K562 (cell line): ENCODE data around the gene SDHAF1. TPM values are rescaled to one million over a fixed set of nuclear protein-coding genes. Genes with fewer than 3 reads are reported as not detected.

Source experiments
- ATAC-seq: fragments of 200-7000 bp; cut with Tn5 transposase; 3 replicates; pipeline ENCODE4 v1.9.1; 2020; ENCODE audit warnings: moderate library complexity
- BruUV-seq: library from RNA; stranded (reverse); fragments of 400-500 nt; replicated peaks from 2 replicates; lab custom pipeline; 2021; lab: Mats Ljungman, UMichigan
- CTCF ChIA-PET: fragments of 300-600 bp; formaldehyde crosslinking; extraction: SDS; loops from one replicate; lab custom pipeline; 2021; ENCODE audit warnings: low intra/inter-chr PET ratio; lab: Yijun Ruan, JAX
- POLR2A ChIA-PET: fragments of 300-600, 350-650 bp; sonication (Branson Sonifier 250); formaldehyde crosslinking; extraction: SDS; loops from one replicate; lab custom pipeline; 2021; ENCODE audit warnings: antibody characterized with exemption, inconsistent platforms; lab: Yijun Ruan, JAX
- DNase-seq, 4 experiments: peaks; one replicate each; pipeline versions ENCODE4 v3.0.0 to v3.0.0-alpha.2; 2011 to 2018; ENCODE audit warnings: low spot score in 3 of 4, mixed read lengths in 3 of 4; ENCODE audit errors: extremely low read depth in 1 of 4
- FAIRE-seq: peaks from 2 replicates; lab custom pipeline; 2011; peaks lifted over from hg19 to GRCh38; lab: Jason Lieb, UNC
- H2AFZ ChIP-seq: 2 replicates; pipeline ENCODE4 v1.6.0; 2011; ENCODE audit warnings: low read depth, low read length, control low read depth, inconsistent platforms
- H3K27ac ChIP-seq: fragments of 200-600 bp; 3 replicates; pipeline ENCODE4 v1.8.0; 2011; ENCODE audit warnings: low read depth, mild to moderate bottlenecking, control low read depth, inconsistent platforms, low read length, moderate library complexity, mixed read lengths; ENCODE audit errors: extremely low read depth
- H3K27me3 ChIP-seq, 2 experiments: fragments of 300-600 bp in 1 of 2; 2 replicates in 1 of 2; 3 replicates in 1 of 2; pipeline versions ENCODE4 v1.6.0 to v1.8.0; 2011; ENCODE audit warnings: inconsistent platforms in 2 of 2, low read length in 2 of 2, mild to moderate bottlenecking in 1 of 2, mixed read lengths in 1 of 2, moderate library complexity in 1 of 2; ENCODE audit not compliant: control insufficient read depth in 2 of 2, insufficient read depth in 2 of 2
- H3K36me3 ChIP-seq: fragments of 300-600 bp; 3 replicates; pipeline ENCODE4 v1.8.0; 2011; ENCODE audit warnings: mild to moderate bottlenecking, low read length, inconsistent platforms; ENCODE audit not compliant: control insufficient read depth, insufficient read depth
- H3K4me1 ChIP-seq, 2 experiments: fragments of 200-600 bp in 1 of 2; replicated peaks in 1 of 2; 2 replicates in 1 of 2; 3 replicates in 1 of 2; pipeline versions ENCODE4 v1.5.1 to v1.8.0; 2011; ENCODE audit warnings: inconsistent platforms in 2 of 2, low read length in 2 of 2, mild to moderate bottlenecking in 1 of 2, mixed read lengths in 1 of 2, moderate library complexity in 1 of 2; ENCODE audit not compliant: control insufficient read depth in 2 of 2, insufficient read depth in 2 of 2
- H3K4me2 ChIP-seq: 2 replicates; pipeline ENCODE4 v1.6.1; 2011; ENCODE audit warnings: low read length, control low read depth, inconsistent platforms, mixed read lengths; ENCODE audit not compliant: insufficient read depth
- H3K4me3 ChIP-seq: fragments of 200-600 bp; sonication (generic), shearing (Covaris generic); 2 replicates; pipeline ENCODE4 v1.5.1; 2016; ENCODE audit warnings: control low read depth, inconsistent platforms
- H3K79me2 ChIP-seq: fragments of 200-600 bp; 3 replicates; pipeline ENCODE4 v1.8.0; 2011; ENCODE audit warnings: low read length, inconsistent platforms; ENCODE audit not compliant: control insufficient read depth, insufficient read depth
- H3K9ac ChIP-seq, 2 experiments: 2 replicates each; pipeline versions ENCODE4 v1.6.0 to v1.6.1; 2011; ENCODE audit warnings: low read depth in 2 of 2, low read length in 2 of 2, control low read depth in 1 of 2, inconsistent platforms in 1 of 2, mild to moderate bottlenecking in 1 of 2, mixed read lengths in 1 of 2; ENCODE audit not compliant: insufficient read depth in 1 of 2
- H3K9me1 ChIP-seq: one replicate; pipeline ENCODE4 v1.6.0; 2011; ENCODE audit warnings: inconsistent platforms, mild to moderate bottlenecking, low read length, moderate library complexity; ENCODE audit not compliant: control insufficient read depth, insufficient read depth
- H3K9me3 ChIP-seq: replicated peaks from 2 replicates; pipeline ENCODE4 v1.5.1; 2011; ENCODE audit warnings: low read depth, low read length, inconsistent platforms; ENCODE audit not compliant: control insufficient read depth, insufficient read depth
- H4K20me1 ChIP-seq: replicated peaks from 2 replicates; pipeline ENCODE4 v1.6.1; 2011; ENCODE audit warnings: low read length, inconsistent platforms, mixed read lengths; ENCODE audit not compliant: control insufficient read depth, insufficient read depth
- ATF1 ChIP-seq, 2 experiments: fragments of 450-650 bp in 1 of 2; IDR thresholded peaks; 2 replicates each; pipeline ENCODE4 v1.6.1; 2016; ENCODE audit warnings: missing compliant biosample characterization in 1 of 2, missing genetic modification characterization in 1 of 2
- BRD9 ChIP-seq: fragments of 450-650 bp; IDR thresholded peaks from 2 replicates; pipeline ENCODE4 v1.6.1; 2018; ENCODE audit warnings: low read depth; ENCODE audit not compliant: partially characterized antibody
- GABPA ChIP-seq: fragments of 200-800 bp; sonication (Bioruptor generic); conservative IDR thresholded peaks from 2 replicates; pipeline ENCODE4 v1.6.1; 2016; ENCODE audit warnings: low read depth, missing genetic modification characterization, missing compliant biosample characterization
- WGBS: fragments of 100-300 bp; shearing (Covaris generic); methylation state at CpG from one replicate; pipeline ENCODE4 v1.1.6; 2016; ENCODE audit warnings: low coverage, mixed read lengths; ENCODE audit not compliant: insufficient coverage; ENCODE audit errors: missing lambda C conversion rate; 5-methylcytosine and 5-hydroxymethylcytosine counted together
- in situ Hi-C: fragments of 300-500 bp; cut with MboI; formaldehyde crosslinking; loops from 4 replicates; pipeline ENCODE4 v1.15.0; 2018; ENCODE audit warnings: inconsistent platforms, mixed read lengths
- intact Hi-C: fragments of 100-400 bp; cut with micrococcal nuclease; formaldehyde crosslinking; loops from 2 replicates; pipeline ENCODE4 v1.14.2; 2022
- polyA plus RNA-seq, 8 experiments: library from polyadenylated mRNA; depleted of rRNA in 4 of 8; stranded (reverse) in 5 of 8; unstranded in 3 of 8; fragments of >200 nt; fragmentation: Nextera tagmentation in 2 of 8; fragmentation: Illumina TruSeq in 1 of 8; extraction: Ambion mirVana in 2 of 8; extraction: Trizol in 1 of 8; gene quantifications; 2 replicates each; pipeline versions ENCODE4 v1.2.1 to v1.2.3, GENCODE V29; 2011 to 2014; ENCODE audit warnings: inconsistent platforms in 1 of 8, missing spikeins in 1 of 8
- total RNA-seq, 7 experiments: library from RNA; depleted of rRNA in 6 of 7; stranded (reverse); fragments of >200 nt in 6 of 7; fragmentation: Illumina TruSeq in 2 of 7; extraction: Trizol in 2 of 7; gene quantifications; 2 replicates each; pipeline versions ENCODE4 v1.2.1 to v1.2.3, GENCODE V29; 2011 to 2021; ENCODE audit warnings: low replicate concordance in 1 of 7
- TF ChIP-seq, protein P1 (sequence below), 2 experiments: fragments of 450-650 bp; formaldehyde crosslinking in 1 of 2; IDR thresholded peaks; 2 replicates each; pipeline versions ENCODE4 v1.4.0 to v1.6.1; 2014 to 2020; ENCODE audit warnings: mild to moderate bottlenecking in 2 of 2, borderline replicate concordance in 1 of 2, low read depth in 1 of 2

SDHAF1 gene
- total and polyA plus RNA-seq, 9 of the 15 experiments (the other 6 are each of a cell fraction or from before 2014, with no cell fraction given) = 0.42 to 55.7 (median 18.8) TPM

DNA sequence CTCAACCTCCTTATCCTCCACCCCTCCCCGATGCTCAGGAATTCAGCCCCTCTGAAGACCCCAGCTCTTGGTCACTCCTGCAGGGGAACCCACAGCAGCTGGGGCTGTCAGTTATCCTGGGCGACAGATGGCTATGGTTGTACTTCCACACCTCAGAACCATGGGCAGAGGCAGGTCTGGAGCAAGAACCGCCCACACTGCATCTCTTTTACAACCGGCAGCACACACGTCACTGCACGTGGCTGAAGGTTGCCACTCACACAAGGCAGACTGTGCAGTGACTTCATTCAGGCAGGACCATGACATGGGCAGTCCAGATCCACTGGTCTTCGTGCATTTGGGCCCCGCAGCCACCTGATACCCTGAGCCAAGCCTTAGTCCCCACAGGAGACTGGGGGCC lies 21.5 kb upstream of the SDHAF1 start:
- intact Hi-C loops (no loop called here), in situ Hi-C loops (no loop called here)
- Histone ChIP-seq H3K27me3 (peaks cover 0 to 25% of the 10 kb centered on the region in 2 experiments; a peak in 2 of 5 replicates), H3K79me2 (no peaks in the 10 kb centered on the region), H3K4me2 (no peak overlapping the region), H3K4me3 (no peak overlapping the region), H2AFZ (no peak overlapping the region), H3K9ac (no peak overlapping the region), H3K9me1 (no peaks in the 10 kb centered on the region), H4K20me1 (0 out of 2 replicates have a peak, but pooled peaks cover 3% of the 10 kb centered on the region), H3K36me3 (no peaks in the 10 kb centered on the region), H3K4me1 (peaks cover 0 to 4% of the 10 kb centered on the region in 2 experiments; a peak in 1 of 5 replicates), H3K9me3 (no peaks in the 10 kb centered on the region), H3K27ac (no peak overlapping the region)
- TF ChIP-seq, protein P1, sequence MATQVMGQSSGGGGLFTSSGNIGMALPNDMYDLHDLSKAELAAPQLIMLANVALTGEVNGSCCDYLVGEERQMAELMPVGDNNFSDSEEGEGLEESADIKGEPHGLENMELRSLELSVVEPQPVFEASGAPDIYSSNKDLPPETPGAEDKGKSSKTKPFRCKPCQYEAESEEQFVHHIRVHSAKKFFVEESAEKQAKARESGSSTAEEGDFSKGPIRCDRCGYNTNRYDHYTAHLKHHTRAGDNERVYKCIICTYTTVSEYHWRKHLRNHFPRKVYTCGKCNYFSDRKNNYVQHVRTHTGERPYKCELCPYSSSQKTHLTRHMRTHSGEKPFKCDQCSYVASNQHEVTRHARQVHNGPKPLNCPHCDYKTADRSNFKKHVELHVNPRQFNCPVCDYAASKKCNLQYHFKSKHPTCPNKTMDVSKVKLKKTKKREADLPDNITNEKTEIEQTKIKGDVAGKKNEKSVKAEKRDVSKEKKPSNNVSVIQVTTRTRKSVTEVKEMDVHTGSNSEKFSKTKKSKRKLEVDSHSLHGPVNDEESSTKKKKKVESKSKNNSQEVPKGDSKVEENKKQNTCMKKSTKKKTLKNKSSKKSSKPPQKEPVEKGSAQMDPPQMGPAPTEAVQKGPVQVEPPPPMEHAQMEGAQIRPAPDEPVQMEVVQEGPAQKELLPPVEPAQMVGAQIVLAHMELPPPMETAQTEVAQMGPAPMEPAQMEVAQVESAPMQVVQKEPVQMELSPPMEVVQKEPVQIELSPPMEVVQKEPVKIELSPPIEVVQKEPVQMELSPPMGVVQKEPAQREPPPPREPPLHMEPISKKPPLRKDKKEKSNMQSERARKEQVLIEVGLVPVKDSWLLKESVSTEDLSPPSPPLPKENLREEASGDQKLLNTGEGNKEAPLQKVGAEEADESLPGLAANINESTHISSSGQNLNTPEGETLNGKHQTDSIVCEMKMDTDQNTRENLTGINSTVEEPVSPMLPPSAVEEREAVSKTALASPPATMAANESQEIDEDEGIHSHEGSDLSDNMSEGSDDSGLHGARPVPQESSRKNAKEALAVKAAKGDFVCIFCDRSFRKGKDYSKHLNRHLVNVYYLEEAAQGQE (IDR thresholded peaks at IDR 0.05; ENCODE audit: borderline replicate concordance) = peak; percentile 62
- TF ChIP-seq, protein P1 (CRISPR knock-in tag; IDR thresholded peaks at IDR 0.05; ENCODE audit: low read depth) = no peak
- TF ChIP-seq ATF1 (CRISPR knock-in tag; IDR thresholded peaks at IDR 0.05) = no peak
- peak; percentile 16; the same call in 1 of the 2 replicates for TF ChIP-seq ATF1 (tag; IDR thresholded peaks at IDR 0.05)
- TF ChIP-seq BRD9 = no peak
- no peak for TF ChIP-seq GABPA
- CTCF ChIA-PET = no interaction called here
- POLR2A ChIA-PET = interaction anchor here (1.0 kb wide), 1 partner anchor 16 kb away, joined by 3 read pairs; no protein-coding TSS in a partner anchor
- no TSS peak for BruUV-seq
- FAIRE-seq (no peak), ATAC-seq (0 out of 3 replicates have a peak, but pooled peaks have one; percentile 30), DNase-seq (no peak)
- WGBS = 0% methylated on average over 8 of the region's 8 CpGs
